GM12872 (cell line): ENCODE results near the gene STARD13.

Experiments used
- TF ChIP-seq, protein P1 (sequence below): IDR thresholded peaks from 3 replicates; pipeline ENCODE4 v1.5.1; 2011; ENCODE audit warnings: low read depth, mild to moderate bottlenecking, low read length, moderate library complexity; ENCODE audit not compliant: insufficient read depth

Gene STARD13

DNA sequence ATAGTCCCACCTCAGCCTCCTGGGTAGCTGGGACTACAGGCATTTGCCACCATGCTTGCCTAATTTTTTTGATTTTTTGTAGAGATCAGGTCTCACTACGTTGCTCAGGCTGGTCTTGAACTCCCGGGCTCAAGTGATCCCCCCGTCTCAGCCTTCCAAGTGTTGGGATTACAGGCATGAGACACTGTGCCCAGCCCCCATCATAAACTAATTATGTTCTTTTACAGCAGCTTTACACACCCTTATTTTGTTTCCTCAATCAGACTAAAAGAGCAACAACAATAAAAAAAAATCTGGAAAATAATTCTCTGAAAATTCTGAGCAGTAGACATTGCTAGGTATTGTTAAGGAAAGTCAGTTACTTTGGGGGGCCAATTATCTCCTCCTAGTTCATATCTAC lies 35.7 kb downstream of the STARD13 start:
- TF ChIP-seq, protein P1, sequence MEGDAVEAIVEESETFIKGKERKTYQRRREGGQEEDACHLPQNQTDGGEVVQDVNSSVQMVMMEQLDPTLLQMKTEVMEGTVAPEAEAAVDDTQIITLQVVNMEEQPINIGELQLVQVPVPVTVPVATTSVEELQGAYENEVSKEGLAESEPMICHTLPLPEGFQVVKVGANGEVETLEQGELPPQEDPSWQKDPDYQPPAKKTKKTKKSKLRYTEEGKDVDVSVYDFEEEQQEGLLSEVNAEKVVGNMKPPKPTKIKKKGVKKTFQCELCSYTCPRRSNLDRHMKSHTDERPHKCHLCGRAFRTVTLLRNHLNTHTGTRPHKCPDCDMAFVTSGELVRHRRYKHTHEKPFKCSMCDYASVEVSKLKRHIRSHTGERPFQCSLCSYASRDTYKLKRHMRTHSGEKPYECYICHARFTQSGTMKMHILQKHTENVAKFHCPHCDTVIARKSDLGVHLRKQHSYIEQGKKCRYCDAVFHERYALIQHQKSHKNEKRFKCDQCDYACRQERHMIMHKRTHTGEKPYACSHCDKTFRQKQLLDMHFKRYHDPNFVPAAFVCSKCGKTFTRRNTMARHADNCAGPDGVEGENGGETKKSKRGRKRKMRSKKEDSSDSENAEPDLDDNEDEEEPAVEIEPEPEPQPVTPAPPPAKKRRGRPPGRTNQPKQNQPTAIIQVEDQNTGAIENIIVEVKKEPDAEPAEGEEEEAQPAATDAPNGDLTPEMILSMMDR = no peak

DNA sequence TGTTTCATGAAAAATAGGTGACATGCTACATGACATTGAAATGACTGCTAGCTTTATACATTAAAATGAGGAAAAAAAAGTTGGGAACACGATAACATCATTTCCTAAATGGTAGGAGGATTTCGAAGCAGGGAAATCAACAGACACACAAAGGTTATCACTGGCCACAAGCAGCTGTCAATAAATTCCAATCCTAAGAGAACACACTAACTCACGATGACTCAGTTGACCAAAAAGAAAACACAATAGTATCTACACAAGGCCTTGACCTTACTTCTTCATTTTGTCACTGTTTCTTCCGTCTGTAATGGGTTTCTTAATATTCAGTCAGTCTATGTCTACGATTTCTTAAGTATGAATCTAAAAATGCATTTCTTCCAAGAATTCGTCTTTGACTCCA lies 36.5 kb downstream of the STARD13 start:
- TF ChIP-seq, protein P1 = no peak

DNA sequence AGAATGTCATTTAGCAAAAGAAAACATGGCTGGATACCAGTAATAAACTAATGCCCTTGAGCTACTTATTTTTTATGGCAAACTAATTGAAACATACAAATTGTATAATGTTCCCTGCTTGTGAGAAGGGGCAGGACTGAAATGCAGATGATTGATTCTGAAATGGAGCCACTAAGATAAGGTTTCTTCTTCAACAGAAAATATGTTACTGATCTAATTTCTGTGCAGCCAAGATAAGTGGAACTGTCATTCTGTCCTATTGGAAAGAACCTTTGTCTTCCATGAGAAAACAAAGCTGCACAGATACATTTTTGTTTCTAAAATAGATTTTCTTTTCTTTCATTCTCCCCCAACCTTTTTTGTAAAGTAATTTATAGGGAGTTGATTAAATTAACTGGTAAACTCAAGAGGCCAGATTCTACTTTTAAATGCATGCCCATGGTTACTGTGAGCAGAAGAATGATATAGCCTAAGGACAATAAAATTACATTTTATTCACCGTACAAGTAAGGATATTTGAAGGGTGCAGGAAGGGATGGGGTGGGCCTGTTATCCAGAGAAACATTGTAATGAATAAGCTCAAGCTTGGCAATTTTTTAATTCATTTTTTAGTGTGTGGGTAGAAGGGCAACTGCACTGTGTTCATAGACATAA lies 39.9 kb downstream of the STARD13 start:
- TF ChIP-seq, protein P1 = no peak

DNA sequence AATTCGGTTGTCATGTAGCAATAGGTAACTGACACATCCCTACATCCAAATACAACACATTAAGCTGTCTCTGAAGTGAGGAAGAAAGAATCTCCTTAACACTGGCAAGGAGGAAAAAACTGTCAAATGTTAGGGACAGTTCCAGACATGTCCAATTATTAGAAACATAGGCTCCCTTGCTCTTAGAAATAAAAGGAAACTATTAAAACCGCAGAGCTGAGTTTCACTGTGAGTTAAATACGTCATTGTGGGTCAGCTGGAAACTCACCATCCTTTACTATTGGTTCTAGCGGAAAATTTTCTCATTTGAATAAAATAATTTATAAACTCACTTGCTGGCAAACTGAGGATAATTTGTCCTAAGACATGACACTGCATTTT lies 40.7 kb downstream of the STARD13 start:
- TF ChIP-seq, protein P1 = no peak

DNA sequence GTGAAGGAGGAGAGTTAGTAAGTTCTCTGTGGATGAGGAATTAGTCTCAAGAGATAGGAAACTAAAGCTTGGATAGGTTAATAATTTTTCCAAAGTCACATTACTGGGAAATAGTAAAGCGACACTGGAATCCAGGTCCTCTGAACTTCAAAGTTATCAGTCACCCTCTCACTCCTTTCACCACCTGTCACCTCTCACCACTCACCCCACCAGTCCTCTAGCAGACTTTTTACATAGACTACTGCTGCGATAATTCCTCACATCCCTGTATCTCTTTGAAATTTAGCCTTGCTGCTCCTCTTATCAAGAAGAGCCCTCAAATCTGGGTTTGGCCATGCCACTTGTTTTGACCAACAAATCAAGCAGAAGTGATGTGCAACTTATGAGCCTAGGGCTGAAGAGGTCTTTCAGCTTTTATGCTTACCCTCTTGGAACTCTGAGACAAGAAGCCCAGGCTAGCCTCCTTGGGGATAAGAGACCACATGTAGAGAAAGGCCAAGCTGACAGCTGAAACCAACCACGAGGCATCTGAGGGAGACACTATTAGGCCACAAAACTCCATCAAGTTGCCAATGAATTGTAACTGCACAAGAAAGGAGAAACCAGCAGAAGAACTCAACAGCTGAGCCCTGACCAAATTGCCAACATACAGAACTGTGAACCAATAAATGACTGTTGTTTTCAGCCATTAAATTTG lies 41.2 kb downstream of the STARD13 start:
- TF ChIP-seq, protein P1 = no peak

DNA sequence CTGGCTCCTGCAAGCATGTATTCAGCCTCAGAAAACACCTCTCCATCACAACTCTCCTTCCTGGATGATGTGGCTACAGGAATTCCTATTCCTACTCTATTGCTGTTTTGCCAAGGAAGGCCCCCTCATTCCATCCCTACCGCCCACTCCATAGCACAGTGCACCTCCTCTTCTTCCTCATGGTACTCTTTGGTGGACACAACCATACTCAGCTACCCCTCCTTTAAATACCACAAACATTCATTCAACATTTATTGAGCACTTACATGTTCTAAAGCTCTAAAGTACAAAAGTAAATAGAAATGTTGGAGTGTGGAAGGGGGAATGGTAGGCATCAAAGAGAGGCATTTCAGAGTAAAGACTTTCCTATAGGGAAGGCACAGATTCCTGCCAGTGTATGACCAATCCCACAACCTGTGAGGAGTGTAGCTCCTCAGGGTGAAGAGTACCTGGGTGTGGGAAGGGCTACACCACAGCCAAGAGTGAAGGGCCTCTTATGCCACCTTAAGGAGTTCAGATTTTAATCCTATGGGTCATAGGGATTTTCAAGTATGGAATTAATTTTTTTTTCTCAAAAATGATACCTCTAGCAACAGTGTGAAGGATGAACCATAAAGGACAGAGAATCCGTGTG lies 42.5 kb downstream of the STARD13 start:
- TF ChIP-seq, protein P1 = no peak

DNA sequence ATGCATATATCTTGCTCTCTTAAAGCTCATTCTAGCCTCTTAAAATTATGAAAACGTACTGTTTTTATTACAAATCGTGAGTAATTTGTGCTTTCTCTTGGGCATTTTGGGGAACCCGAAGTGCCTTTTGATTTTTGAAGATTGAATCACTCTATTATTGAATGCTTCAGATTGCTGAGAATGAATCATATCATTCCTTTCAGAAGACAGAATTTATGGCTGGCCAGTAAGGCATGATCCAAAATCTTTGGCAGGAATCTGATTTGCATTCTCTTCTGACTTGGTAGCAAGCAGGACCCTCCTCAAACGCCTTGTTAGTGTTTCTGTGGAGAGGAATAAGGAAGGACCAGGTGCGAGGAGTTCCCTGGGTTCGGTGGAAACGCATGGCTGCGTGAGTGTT lies 49.5 kb downstream of the STARD13 start:
- TF ChIP-seq, protein P1 = no peak
